GM18505 (cell line): ENCODE results near the gene PSMD2.
"Not testable (repeated sequence)": the region's sequence is repeated elsewhere in the genome, so short reads cannot be mapped to it uniquely, and the experiment has no call there.

ENCODE experiments used
- ATAC-seq: cut with Tn5 transposase; IDR thresholded peaks from one replicate; pipeline ENCODE4 v1.9.1; 2021; ENCODE audit not compliant: unreplicated experiment
- POLR2A ChIP-seq: IDR thresholded peaks from 4 replicates; pipeline ENCODE4 v1.6.1; 2011; ENCODE audit warnings: borderline replicate concordance; ENCODE audit not compliant: insufficient read depth, insufficient read length; ENCODE audit errors: extremely low read depth

PSMD2 gene

DNA sequence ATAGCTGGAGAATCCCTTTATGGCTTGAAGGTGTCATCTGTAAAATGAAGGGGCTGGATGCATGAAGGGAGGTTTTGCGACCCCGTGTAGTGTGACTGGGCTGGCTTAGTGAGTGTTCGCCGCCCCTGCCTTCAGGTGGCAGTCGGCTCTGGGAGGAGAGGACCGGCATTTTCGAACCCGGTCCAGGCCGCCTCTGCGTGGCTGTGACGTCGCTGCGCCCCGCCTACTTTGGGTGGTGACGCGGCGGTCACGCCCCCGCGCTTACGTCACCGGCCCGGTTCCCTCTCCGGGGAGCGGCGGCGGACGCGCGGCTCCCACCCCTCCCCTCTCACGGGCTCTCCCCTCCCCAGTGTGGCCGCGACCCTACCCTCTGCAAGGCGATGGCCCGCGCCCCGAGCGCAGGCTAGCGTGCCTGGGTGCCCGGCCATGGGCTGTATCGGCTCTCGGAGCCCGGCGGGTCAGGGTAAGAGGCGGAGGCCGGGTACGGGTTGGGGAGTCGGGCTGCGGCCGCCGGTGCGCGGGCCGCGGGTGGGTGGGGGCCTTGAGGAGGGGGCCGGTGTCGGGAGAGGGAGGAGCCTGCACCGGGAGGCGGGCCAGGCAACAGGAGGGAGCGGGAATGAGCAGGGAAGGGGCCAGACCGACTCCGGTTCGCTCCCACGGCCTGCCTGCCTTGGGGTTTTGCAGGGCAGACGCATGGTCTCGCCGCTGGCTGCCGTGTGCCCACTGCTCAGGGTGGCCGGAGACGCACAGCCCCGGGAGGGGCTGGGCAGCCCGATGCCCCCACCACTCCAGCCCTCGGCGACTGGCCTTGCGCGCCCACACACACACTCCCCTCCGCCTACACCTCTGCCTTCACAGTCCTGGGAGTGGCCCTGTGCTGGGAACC lies 36.9 kb downstream of the PSMD2 start:
- TF ChIP-seq POLR2A: peak; percentile 50
- ATAC-seq: peak; percentile 81

DNA sequence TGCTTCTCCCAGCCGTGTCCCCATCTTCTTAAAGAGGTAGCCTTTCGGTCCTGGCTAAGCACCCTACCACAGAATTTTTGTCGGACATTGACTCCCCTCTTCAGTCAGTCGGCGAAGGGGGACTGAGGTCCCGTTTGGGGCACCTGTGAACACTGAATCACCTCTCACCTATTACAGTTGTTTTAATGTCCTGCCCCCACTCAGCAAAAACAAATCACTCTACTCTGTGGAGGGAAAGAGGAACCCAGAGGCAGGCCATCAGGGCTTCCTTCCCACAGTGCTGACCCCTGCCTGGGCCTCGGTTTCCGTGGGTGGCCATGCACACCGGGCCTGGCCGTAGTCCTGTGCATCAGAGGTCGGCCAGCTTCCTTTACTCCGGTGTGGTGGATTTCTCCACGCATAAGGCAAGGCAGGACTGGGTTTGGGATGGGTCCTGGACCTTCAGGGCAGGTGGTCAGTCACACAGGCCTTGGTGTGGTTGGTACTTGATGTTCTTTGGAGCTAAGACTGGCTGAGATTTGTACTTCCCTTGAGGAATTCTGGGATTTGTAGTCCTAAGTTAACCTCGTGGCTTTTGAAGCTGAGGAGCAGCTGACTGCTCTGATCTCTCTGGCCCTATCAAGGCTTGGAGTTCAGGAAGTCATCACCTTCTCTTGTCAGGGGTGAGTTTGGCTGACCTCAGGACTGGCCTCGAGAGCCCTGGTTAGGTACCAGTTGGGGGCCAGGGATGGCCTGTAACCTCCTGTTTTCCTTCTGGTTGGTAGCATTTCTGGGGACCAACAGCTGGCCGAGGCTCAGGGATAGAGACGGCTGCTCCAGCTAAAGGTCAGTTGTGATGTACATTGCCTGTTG lies 37.7 kb downstream of the PSMD2 start:
- ATAC-seq: no peak
- no peak for TF ChIP-seq POLR2A

DNA sequence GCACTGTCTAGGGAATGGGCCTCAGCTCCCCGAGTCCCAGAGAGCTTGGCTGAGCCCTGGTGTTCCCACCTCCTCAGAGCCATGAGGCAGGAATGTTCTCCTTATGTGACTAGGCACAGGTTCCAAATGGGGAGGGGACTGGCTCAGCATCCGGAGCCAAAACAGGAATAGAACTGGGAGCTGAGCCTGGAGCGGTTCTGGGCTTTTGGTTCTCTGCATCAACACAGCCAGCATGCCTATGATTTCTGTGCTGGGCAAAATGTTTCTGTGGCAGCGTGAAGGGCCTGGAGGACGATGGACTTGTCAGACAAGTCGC lies 38.3 kb downstream of the PSMD2 start, which contains the start of gene FAM131A:
FAM131A (plus strand) TSS at position 202 of the 316 bp plus-strand sequence; CDS start at position 233, 31 bp downstream.
- no peak for ATAC-seq
- TF ChIP-seq POLR2A: no peak

DNA sequence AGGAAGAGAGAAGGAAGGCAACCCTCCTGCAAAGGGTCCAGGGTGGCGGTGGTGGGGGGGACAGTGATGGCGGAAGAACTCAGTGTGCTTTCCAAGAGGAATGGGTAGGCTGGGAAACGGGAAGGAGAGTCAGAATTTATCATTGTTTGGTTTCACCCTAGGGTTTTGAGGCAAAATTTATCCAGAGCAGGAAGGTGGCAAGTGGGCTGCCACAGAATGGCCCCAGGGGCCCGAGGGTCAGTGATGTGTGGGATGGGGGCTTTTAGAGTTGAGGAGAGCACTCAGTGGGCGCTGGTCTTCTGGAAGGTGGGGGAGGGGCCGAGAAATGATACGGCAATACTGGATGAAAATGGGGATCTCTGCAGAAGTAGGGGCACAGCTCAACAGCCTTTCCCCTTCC lies 38.9 kb downstream of the PSMD2 start:
- TF ChIP-seq POLR2A: no peak
- no peak for ATAC-seq

DNA sequence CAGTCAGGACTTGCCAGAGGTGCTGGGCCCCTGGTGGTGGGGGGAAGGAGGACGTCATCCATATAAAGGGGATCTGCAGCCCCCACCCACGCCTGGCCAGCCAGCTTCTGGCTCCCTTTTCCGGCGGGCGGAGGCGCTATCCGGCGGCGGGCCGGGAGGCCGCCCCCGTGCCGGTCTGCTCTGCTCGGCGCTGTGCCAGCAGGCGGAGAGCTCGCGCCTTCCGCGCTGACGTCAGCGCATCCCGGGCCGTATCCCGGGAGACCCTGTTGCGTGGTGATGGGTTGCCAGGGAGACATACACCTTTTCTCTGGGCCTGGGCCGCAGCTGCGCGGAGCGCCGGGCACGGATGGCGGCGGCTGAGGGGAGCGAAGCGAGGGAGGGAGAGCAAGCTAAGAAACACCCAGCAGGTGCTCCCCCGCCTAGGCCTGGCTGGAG lies 39.5 kb downstream of the PSMD2 start:
- ATAC-seq: no peak
- TF ChIP-seq POLR2A: no peak

DNA sequence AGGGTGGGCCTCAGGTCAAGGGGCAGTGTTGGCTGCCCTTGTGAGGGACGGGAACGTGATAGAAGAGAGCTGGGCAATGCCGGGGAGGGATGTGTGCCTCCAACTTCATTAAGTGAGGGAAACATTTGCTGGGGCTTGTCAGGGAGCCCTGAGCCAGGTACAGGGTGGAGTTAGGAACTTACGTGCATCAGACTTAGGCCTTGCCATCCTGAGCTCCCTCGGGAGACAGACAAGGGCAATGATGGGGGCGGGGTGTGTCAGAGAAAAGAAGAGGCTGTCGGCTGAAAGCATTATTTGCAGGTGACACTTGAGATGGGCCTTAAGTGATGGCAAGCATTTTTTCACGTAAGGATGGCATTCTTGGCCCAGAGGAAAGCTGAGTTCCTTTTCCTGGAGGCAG lies 40.0 kb downstream of the PSMD2 start:
- no peak for ATAC-seq
- no peak for TF ChIP-seq POLR2A

DNA sequence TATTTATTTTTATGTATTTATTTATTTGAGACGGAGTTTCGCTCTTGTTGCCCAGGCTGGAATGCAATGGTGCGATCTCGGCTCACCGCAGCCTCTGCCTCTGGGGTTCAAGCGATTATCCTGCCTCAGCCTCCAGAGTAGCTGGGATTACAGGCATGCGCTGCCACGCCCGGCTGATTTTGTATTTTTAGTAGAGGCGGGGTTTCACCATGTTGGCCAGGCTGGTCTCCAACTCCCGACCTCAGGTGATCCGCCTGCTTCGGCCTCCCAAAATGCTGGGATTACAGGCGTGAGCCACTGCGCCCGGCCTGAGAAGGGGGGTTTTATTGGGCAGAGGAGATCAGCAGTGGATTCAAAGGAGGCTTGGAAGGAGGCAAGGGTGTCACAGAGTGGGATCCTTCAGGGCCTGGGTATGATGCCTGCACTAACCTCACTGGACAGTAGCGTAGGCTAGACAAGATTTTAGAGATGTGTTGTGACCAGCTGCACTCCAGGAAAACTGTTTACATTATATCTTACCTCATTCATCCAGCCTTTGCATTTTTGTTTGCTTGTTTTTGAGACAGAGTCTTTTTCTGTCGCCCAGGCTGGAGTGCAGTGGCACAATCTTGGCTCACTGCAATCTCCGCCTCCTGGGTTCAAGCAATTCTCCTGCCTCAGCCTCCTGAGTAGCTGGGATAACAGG lies 40.6 kb downstream of the PSMD2 start:
- not testable (repeated sequence) for ATAC-seq

DNA sequence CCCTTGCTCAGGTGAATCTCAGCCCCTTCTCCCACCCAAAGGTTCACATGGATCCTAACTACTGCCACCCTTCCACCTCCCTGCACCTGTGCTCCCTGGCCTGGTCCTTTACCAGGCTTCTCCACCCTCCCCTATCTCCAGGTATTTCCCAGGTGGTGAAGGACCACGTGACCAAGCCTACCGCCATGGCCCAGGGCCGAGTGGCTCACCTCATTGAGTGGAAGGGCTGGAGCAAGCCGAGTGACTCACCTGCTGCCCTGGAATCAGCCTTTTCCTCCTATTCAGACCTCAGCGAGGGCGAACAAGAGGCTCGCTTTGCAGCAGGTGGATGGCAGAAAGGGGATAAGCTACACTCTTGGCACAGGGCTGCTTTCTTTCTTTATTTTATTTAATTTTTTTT lies 42.9 kb downstream of the PSMD2 start:
- no peak for ATAC-seq
- no peak for TF ChIP-seq POLR2A

DNA sequence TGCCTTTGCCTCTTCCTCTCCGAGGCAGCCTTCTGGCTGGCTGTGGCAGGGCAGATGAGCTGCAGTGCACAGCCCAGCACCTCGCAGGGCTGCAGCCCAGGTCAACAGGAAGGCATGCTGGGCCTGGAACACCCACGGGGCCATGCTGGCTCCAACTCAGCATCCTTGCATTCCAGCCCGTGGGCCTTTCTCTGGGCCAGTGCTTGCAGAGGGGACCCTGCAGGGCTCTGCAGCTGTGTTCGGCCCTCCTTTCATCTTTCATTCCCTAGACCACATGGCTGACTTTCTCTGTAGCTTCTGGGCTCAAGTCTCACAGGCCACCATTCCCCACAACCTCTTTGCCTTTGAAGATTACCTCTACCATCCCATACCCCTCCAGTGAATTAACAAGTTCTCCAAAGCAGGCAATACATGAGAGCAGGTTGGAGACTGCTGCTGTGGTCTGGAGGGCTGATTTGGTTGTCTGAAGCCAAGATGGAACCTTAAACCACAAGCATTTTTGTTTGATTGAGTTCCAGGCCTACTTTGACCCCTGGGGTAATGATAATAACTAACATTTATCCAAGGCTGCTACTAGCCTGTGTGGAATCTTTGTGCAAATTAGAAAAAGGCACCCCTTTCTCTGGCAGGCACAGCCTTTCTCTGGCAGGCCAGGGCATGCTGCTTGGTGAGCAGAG lies 44.3 kb downstream of the PSMD2 start:
- ATAC-seq: no peak
- no peak for TF ChIP-seq POLR2A

DNA sequence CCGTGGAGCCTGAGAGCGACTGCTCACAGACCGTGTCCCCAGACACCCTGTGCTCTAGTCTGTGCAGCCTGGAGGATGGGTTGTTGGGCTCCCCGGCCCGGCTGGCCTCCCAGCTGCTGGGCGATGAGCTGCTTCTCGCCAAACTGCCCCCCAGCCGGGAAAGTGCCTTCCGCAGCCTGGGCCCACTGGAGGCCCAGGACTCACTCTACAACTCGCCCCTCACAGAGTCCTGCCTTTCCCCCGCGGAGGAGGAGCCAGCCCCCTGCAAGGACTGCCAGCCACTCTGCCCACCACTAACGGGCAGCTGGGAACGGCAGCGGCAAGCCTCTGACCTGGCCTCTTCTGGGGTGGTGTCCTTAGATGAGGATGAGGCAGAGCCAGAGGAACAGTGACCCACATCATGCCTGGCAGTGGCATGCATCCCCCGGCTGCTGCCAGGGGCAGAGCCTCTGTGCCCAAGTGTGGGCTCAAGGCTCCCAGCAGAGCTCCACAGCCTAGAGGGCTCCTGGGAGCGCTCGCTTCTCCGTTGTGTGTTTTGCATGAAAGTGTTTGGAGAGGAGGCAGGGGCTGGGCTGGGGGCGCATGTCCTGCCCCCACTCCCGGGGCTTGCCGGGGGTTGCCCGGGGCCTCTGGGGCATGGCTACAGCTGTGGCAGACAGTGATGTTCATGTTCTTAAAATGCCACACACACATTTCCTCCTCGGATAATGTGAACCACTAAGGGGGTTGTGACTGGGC lies 45.7 kb downstream of the PSMD2 start:
- TF ChIP-seq POLR2A: no peak
- ATAC-seq: no peak

DNA sequence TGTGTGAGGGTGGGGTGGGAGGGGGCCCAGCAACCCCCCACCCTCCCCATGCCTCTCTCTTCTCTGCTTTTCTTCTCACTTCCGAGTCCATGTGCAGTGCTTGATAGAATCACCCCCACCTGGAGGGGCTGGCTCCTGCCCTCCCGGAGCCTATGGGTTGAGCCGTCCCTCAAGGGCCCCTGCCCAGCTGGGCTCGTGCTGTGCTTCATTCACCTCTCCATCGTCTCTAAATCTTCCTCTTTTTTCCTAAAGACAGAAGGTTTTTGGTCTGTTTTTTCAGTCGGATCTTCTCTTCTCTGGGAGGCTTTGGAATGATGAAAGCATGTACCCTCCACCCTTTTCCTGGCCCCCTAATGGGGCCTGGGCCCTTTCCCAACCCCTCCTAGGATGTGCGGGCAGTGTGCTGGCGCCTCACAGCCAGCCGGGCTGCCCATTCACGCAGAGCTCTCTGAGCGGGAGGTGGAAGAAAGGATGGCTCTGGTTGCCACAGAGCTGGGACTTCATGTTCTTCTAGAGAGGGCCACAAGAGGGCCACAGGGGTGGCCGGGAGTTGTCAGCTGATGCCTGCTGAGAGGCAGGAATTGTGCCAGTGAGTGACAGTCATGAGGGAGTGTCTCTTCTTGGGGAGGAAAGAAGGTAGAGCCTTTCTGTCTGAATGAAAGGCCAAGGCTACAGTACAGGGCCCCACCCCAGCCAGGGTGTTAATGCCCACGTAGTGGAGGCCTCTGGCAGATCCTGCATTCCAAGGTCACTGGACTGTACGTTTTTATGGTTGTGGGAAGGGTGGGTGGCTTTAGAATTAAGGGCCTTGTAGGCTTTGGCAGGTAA lies 46.5 kb downstream of the PSMD2 start:
- no peak for ATAC-seq
- TF ChIP-seq POLR2A: no peak
